HG03442 (cell line): Measurements from ENCODE around the gene FSHB.
"Not testable (repeated sequence)": the region's sequence is repeated elsewhere in the genome, so short reads cannot be mapped to it uniquely, and the experiment has no call there.

Source experiments
- ATAC-seq: cut with Tn5 transposase; IDR thresholded peaks from one replicate; pipeline ENCODE4 v1.9.1; 2021; ENCODE audit warnings: mild to moderate bottlenecking, moderate library complexity; ENCODE audit not compliant: unreplicated experiment

FSHB gene

GRCh38 chr11:30230714-30231113, at the start of gene FSHB:
FSHB (plus strand) TSS chr11:30231014; CDS start chr11:30231903, 889 bp downstream.
- ATAC-seq: no peak

DNA sequence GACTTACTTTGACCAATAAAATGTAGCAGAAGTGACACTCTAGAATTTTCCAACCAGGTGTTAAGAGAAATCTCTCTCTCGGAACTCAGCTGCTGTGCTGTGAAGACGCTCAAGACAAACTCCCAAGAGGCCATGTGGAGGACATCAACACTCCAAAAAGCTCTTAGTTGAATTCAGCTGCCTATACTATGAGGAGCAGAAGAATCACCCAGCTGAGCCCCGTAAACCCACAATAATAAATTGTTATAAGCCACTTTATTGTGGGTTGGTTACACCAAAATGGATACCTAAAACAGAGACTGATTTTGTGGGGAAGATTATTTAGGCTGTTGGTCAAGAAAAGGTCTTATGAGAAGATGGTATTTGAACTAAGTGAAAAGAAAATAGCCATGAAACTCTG, 44.1 kb upstream of the FSHB start:
- no peak for ATAC-seq

DNA sequence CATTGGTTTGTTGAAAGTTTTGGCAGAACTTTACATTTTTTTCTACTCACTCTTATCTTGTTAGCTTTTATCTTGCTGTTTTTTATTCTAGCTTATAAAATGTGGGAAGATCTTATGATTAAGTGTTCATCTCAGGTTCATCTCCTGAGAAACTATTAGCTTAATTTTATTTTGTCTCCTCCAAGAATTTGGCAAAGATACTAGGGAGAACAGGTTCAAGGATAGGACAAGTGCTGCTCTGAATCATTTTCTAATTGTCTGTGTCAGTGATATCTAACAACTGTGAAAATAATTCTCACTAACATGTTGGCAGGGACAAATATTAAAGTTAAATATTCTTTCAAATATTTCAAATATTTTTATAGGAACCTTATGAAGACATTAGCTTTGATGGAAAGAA, 38.2 kb upstream of the FSHB start:
- ATAC-seq: no peak

- ATAC-seq: peak; percentile 92
Measured at GRCh38 chr11:30196400-30197206, 34.2 kb upstream of the FSHB start.

DNA sequence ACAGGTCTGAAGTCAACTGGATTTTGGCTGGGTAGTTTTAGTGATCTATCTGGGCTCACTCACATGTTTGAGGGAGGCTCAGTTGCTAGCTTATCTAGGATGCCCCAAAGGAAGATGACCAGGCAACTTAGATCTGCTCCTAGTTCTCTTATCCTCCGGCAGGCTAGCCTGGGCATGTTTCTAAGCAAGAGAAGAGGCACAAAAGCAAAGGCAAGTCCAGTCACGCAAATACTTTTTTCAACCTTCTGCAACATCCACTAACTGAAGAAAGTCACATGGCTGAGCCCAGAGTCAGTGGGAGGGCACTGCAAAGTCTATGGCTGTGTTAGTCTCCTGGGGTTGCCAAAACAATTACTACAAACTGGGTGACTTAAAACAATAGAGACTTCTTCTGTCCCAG, 32.9 kb upstream of the FSHB start:
- peak; percentile 30 for ATAC-seq

- ATAC-seq: not testable (repeated sequence)
Measured at GRCh38 chr11:30202989-30203388, 27.8 kb upstream of the FSHB start.

DNA sequence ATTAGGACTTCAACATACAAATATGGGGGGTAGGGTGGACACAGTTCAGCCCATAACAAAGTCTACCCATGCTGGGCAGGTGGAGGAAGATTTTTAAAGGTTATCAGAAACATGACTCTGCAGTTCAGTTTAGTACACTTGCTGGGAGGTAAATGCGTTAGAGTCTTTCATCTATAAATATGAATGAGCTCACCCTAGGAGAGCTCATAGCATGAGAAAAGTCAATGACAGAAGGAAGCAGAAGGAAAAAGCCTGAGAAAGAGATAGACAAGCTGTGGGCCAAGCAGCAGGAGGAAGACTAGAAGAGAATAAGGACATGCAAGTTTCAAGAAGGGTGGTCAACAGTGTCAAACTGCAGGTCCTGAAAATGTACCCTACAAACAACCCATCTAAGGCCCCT, 27.0 kb upstream of the FSHB start:
- ATAC-seq: no peak

DNA sequence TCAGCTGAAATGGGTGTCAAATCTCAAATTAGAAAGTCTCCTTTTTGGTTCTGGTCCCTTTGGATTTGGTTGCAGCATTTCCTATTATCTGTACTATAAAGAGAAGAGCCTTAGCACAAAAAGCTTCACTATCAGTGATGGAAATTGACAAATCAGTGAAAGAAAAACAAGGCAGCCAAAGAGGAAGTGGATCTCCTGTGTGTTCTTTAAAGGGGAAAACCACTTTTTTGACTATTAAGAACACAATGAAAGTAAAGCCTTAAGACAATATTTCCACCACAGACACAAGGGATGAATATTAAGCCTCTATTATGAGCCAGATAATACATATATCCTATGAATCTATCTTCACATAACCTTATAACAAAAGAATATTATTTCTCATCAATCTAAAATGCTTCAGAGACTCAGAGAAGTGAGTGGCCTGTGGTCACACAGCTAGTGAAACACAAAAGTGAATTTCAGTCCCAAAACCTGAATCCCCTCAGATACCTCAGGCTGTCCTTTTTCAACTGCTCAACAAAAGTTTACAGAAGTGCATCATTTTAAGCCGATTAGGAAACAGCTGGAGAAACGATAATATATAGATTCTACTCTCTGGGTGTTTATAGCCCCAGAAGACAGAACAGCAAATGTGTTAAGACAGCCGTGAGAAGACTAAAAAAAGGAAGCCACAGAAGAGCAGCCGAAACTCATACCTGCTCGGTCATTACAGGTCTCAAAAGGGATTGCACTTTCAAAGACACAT, 24.4 kb upstream of the FSHB start:
- ATAC-seq: peak; percentile 84

DNA sequence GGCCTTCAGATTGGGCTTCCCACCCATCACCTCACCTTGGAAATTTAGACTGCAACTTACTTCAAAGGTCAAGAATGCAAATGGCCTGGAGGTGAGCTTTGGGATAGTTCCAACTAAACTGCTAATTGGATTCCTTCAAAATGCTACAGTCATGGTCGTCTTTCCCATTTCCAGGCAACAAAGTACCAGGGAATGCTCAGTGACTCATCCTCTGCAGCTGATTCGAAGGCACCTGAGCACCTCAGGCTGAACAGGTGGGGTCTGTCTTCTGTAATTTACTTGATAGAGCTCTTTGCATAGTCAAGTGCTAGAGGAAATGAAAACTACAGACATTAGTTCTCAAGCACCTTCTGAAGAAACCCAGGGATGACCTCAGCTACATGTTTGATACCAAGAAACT, 20.5 kb upstream of the FSHB start:
- ATAC-seq: no peak

GRCh38 chr11:30216534-30216933, 14.3 kb upstream of the FSHB start:
- ATAC-seq: no peak

GRCh38 chr11:30218278-30218677, 12.5 kb upstream of the FSHB start:
- ATAC-seq: no peak

DNA sequence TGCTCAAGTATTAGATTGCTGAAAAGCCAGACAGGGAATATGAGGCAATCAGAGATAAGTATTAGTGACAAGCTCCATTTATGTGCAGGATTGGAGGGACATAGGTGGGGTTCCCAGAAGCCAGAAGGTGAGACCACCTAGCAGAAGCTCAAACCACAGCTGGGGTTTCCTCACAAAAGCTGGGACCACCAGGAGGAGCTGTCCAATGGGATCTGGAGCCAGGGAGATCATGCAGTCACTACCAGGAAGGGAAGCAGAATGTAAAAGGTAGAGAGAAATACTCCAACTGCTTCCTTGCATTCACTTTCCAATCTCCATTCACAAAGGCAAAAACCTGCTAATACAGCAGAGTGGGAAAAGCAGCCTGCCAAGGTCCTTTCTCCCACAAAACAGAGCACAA, 5.2 kb upstream of the FSHB start:
- ATAC-seq: no peak

- ATAC-seq: no peak
Measured at GRCh38 chr11:30228323-30228884, 2.4 kb upstream of the FSHB start.

- ATAC-seq: no peak
Measured at GRCh38 chr11:30239025-30239424, 8.2 kb downstream of the FSHB start.

GRCh38 chr11:30244265-30244664, 13.5 kb downstream of the FSHB start:
- no peak for ATAC-seq

DNA sequence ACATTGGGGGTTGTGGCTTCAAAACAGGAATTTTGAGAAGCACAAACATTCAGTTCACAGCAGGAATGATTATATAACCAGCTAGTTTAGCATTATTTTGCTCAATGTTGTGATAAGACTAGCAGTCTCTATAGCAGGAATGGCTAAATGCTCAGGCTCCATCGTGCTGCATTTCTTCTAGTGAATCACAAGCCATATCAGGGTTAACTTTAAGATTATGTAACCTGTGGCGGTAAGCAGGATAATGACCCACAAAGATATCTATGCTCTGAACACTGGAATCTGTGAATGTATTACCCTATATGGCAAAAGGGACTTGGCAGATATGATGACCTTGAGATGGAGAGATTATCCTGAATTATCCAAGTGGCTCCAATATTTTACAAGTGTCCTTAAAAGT, 14.8 kb downstream of the FSHB start:
- no peak for ATAC-seq

- no peak for ATAC-seq
Measured at GRCh38 chr11:30254307-30255298, 23.8 kb downstream of the FSHB start.

DNA sequence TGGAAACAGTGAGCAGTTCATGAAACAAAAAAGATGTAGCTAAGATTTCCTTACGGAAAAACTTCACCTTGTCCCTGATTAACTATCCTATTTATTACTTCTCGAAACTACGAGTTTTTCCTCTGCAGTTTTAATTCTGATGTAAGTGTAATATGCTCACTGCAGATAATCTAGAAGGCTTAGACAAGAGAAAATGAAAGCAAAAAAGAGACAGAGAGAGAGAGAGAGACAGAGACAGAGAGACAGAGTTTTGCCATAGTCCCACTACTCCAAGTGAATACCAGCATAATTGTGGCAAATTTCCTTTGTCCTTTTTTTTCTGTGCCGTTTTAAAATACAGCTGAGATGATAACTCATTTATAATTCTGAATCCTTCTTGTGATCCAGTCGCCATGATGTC, 24.8 kb downstream of the FSHB start:
- no peak for ATAC-seq

GRCh38 chr11:30257058-30257457, 26.2 kb downstream of the FSHB start:
- no peak for ATAC-seq

DNA sequence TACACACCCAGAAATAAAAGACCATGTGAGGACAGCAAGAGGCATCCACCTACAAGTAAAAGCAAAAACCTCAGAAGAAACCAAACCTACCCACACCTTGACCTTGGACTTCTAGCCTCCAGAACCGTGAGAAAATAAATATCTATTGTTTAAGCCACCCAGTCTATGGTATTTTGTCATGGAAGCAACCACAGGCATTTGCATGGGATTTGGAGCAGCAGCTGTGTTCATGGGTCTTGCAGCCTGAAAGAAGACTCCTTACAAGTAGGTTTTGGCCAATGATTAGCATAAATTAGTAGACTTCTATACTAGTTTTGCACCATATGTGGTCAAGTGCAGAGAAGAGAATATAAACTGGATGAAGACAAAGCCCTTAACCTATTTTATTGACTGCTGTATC, 27.9 kb downstream of the FSHB start:
- no peak for ATAC-seq

DNA sequence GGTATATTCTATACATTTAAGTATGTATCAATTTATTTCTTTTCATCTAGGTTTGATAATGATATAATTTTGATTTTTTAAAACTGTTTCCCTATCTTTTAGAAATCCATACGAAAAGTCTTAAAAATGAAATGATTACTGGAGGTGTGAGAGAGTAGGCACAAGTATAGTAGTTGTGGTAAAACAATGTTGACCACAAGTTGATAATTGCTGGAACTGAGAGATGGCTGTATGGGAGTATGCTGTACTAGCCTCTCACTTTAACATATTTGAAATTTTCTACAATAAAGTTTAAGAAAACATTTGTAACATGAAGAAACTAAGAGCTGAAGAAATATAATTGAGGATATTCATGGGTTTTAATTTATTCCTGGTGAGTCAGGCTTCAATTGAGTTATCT, 30.0 kb downstream of the FSHB start:
- ATAC-seq: no peak
